ENCODE measurements around the gene WDR45B. TPM values are rescaled to one million over a fixed set of nuclear protein-coding genes. Genes with fewer than 3 reads are reported as not detected.

Gene WDR45B
- total and polyA plus RNA-seq, 2 experiments from 2014 or later, result 83.2 to 99.5 TPM

GRCh38 chr17:82592289-82592766 lies 55.9 kb downstream of the WDR45B start:
- H3K27ac ChIP-seq, result peak overlapping the region; percentile 75
- TF ChIP-seq CTCF (IDR thresholded peaks at IDR 0.05; ENCODE audit: low read depth, low read length), result no peak
- H3K36me3 ChIP-seq, result peaks cover 15% of the 10 kb centered on the region
- no peak overlapping the region for H3K4me3 ChIP-seq
- H3K9me3 ChIP-seq (ENCODE audit: low read depth), result no peaks in the 10 kb centered on the region
- no peaks in the 10 kb centered on the region for H3K27me3 ChIP-seq
- DNase-seq (ENCODE audit: low read depth in 1 of 2, low spot score in 1 of 2), result no peak
- peaks cover 18% of the 10 kb centered on the region for H3K4me1 ChIP-seq (ENCODE audit: low read depth)

DNA sequence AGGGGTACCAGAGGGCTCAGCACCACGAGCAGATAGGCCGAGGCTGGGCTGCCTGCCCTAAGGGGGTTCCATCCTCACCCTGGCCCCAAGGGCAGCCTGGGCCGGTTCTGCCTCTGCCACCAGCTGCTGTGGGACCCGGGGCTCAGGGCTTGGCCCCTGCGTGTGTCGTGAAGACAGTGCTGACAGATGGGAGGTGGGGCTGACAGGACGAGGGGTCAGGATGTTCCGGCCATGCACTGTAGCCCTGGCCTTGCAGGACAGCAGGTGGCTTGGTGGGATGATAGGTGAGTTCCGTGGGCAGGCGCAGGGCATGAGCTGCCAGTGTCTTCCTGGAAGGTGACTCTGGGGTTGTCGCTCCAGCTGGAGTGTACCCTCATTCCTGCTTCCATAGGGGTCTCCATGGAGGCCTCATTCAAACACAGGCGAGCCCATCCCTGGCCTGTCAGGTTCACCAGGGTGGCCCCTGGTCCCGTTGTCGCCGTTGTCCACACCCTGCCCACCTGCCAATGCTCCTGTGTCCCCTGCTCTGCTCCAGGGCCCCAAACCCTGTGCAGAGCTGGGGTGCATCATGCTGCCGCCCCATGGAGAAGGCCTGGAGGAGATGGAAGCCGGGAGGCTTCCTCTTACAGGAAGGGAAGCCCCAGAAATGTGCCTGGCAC lies 57.2 kb downstream of the WDR45B start:
- peaks cover 14% of the 10 kb centered on the region for H3K36me3 ChIP-seq
- no peaks in the 10 kb centered on the region for H3K27me3 ChIP-seq
- H3K4me3 ChIP-seq, result no peak overlapping the region
- H3K9me3 ChIP-seq (ENCODE audit: low read depth), result no peaks in the 10 kb centered on the region
- H3K4me1 ChIP-seq (ENCODE audit: low read depth), result peaks cover 18% of the 10 kb centered on the region
- peak overlapping the region; percentile 48 for H3K27ac ChIP-seq
- no peak for DNase-seq (ENCODE audit: low read depth in 1 of 2, low spot score in 1 of 2)
- no peak for TF ChIP-seq CTCF (IDR thresholded peaks at IDR 0.05; ENCODE audit: low read depth, low read length)

DNA sequence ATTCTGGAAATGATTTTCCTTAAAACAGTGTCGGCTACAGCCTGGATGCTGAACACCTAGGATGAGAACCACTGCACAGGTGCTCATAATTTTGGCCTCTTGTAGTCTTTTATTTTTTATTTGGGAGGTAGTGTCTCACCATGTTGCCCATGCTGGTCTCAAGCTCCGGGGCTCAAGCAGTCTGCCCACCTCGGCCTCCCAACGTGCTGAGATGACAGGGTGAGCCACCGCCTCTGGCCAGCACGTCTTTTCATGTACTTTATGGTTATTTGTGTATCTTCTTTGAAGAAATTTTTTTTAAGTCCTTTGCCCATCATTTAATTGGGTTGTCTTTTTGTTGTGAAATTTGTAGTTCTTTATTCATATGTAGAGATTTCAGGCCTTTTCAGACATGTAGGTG lies 58.0 kb downstream of the WDR45B start:
- Histone ChIP-seq H3K27ac (peak overlapping the region; percentile 48), H3K4me1 (ENCODE audit: low read depth) (peaks cover 18% of the 10 kb centered on the region), H3K4me3 (no peak overlapping the region), H3K36me3 (peaks cover 15% of the 10 kb centered on the region), H3K9me3 (ENCODE audit: low read depth) (no peaks in the 10 kb centered on the region), H3K27me3 (no peaks in the 10 kb centered on the region)
- DNase-seq (ENCODE audit: low read depth in 1 of 2, low spot score in 1 of 2), result no peak
- TF ChIP-seq CTCF (IDR thresholded peaks at IDR 0.05; ENCODE audit: low read depth, low read length), result no peak

- no peak for DNase-seq (ENCODE audit: low read depth in 1 of 2, low spot score in 1 of 2)
- Histone ChIP-seq H3K9me3 (ENCODE audit: low read depth) (no peaks in the 10 kb centered on the region), H3K27ac (no peak overlapping the region), H3K36me3 (peaks cover 13% of the 10 kb centered on the region), H3K4me1 (ENCODE audit: low read depth) (peaks cover 18% of the 10 kb centered on the region), H3K4me3 (no peak overlapping the region), H3K27me3 (no peaks in the 10 kb centered on the region)
- no peak for TF ChIP-seq CTCF (IDR thresholded peaks at IDR 0.05; ENCODE audit: low read depth, low read length)
Observed at GRCh38 chr17:82589851-82590180, 58.4 kb downstream of the WDR45B start.

DNA sequence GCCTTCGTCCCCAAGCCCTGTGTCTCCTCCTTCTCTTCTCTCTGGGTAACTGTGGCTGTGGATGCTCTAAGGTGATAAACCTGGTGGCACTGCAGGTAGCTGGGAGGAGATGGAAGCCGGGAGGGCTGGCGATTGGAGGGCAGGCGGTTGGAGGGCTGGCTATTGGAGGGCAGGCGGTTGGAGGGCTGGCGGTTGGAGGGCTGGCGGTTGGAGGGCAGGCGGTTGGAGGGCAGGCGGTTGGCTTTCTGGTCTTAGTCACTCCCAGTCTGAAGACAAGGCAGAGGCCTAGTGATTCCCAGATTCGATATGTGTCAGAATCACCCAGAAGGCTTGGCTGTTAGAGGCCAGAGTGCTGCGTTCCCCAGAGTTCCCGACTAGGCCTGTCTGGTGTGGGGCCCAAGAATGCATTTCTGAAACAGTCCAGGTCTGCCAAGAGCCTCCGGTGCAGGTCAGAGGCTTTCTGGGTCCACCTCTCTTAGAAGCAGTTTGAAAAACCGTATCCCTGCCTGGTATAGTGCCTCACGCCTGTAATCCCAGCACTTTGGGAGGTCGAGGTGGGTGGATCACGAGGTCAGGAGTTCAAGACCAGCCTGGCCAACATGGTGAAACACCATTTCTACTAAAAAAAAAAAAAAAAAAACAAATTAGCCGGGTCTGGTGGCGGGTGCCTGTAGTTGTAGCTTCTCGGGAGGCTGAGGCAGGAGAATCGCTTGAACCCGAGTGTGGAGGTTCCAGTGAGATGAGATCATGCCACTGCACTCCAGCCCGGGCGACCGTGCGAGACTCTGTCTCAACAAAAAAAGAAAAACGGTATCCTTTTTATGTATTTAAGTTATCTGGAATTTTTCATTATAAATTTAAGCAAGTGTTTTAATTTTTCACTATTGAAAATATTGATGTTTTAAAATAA lies 59.7 kb downstream of the WDR45B start:
- DNase-seq (ENCODE audit: low read depth in 1 of 2, low spot score in 1 of 2), result no peak
- no peaks in the 10 kb centered on the region for H3K27me3 ChIP-seq
- H3K4me3 ChIP-seq, result no peak overlapping the region
- H3K27ac ChIP-seq, result no peak overlapping the region
- TF ChIP-seq CTCF (IDR thresholded peaks at IDR 0.05; ENCODE audit: low read depth, low read length), result no peak
- peaks cover 20% of the 10 kb centered on the region for H3K36me3 ChIP-seq
- H3K9me3 ChIP-seq (ENCODE audit: low read depth), result no peaks in the 10 kb centered on the region
- H3K4me1 ChIP-seq (ENCODE audit: low read depth), result peaks cover 14% of the 10 kb centered on the region
